Prostate gland (tissue), 2 donors: ENCODE measurements around the gene AUTS2. TPM values are rescaled to one million over a fixed set of nuclear protein-coding genes. Genes with fewer than 3 reads are reported as not detected.

Experiments
- DNase-seq: peaks from one replicate; pipeline ENCODE4 v3.0.0-alpha.2; 2019; ENCODE audit warnings: low spot score
- H3K27ac ChIP-seq, 2 donors: fragments of 200-600 bp; sonication (generic); 2 replicates each; pipeline ENCODE4 v1.5.1; 2017 to 2019
- H3K27me3 ChIP-seq: fragments of 200-600 bp; sonication (generic); replicated peaks from 2 replicates; pipeline ENCODE4 v1.5.1; 2019; ENCODE audit not compliant: insufficient read depth
- H3K36me3 ChIP-seq, 2 donors: fragments of 200-600 bp; sonication (generic); 1 replicate in 1 of 2; 2 replicates in 1 of 2; pipeline versions ENCODE4 v1.5.1 to v1.8.1; 2017 to 2019
- H3K4me1 ChIP-seq: fragments of 200-600 bp; sonication (generic); replicated peaks from 2 replicates; pipeline ENCODE4 v1.5.1; 2019
- H3K4me3 ChIP-seq, 2 donors: fragments of 200-600 bp; sonication (generic); 2 replicates each; pipeline ENCODE4 v1.5.1; 2017 to 2019
- H3K9me3 ChIP-seq: fragments of 200-600 bp; sonication (generic); 2 replicates; pipeline ENCODE4 v1.5.1; 2017
- POLR2A ChIP-seq: fragments of 450-650 bp; IDR thresholded peaks from one replicate; pipeline ENCODE4 v1.6.1; 2016; ENCODE audit warnings: antibody characterized with exemption, mild to moderate bottlenecking
- POLR2AphosphoS5 ChIP-seq: sonication (generic); formaldehyde crosslinking; IDR thresholded peaks from one replicate; pipeline ENCODE4 v1.6.1; 2017; ENCODE audit warnings: antibody characterized with exemption
- WGBS: methylation state at CpG from one replicate; pipeline ENCODE4 v1.1.5; 2018; 5-methylcytosine and 5-hydroxymethylcytosine counted together
- intact Hi-C: fragments of 100-400 bp; cut with DNase I; formaldehyde crosslinking; loops from one replicate; pipeline ENCODE4 v1.14.2; 2022
- total RNA-seq, 2 donors: library from RNA; depleted of rRNA; stranded (reverse); fragments of >200 nt; gene quantifications; one replicate each; pipeline ENCODE4 v1.1.0, GENCODE V29; 2016
- TF ChIP-seq, protein P1 (sequence below), 4 experiments: fragments of 200-600 bp in 2 of 4; fragments of 450-650 bp in 2 of 4; sonication (generic) in 2 of 4; IDR thresholded peaks; 1 replicate in 3 of 4; 2 replicates in 1 of 4; pipeline ENCODE4 v1.5.1; 2016 to 2019; ENCODE audit warnings: antibody characterized with exemption in 4 of 4, mild to moderate bottlenecking in 2 of 4, moderate library complexity in 2 of 4

Gene AUTS2
- total RNA-seq, 2 donors from 2014 or later: 25.0 to 55.2 TPM

DNA sequence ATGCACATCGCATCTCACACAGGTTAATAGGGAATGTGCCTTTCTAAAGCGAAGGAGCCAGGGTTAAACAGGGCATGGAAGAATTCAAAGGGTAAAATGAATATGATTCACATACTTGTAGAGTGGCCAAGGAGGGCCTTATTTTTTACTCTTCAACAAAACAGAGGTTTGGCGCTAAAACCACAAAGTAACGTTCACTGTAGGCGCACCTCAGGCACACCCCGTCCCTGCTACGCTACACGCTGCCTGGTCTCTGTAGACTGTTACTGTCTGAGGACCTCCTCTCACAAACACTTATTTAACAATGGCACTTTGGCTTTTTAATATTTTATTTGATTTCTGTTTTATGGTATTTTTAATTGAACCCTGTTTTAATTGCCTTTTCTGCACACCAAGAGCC is 1071.6 kb downstream of the AUTS2 start:
- no peak for DNase-seq
- Histone ChIP-seq H3K27ac (no peak overlapping the region), H3K9me3 (no peaks in the 10 kb centered on the region), H3K36me3 (no peaks in the 10 kb centered on the region), H3K4me3 (no peak overlapping the region), H3K27me3 (no peaks in the 10 kb centered on the region), H3K4me1 (no peaks in the 10 kb centered on the region)
- 94% methylated on average over 8 of the region's 8 CpGs for WGBS
- intact Hi-C loops: no loop called here
- TF ChIP-seq, protein P1, sequence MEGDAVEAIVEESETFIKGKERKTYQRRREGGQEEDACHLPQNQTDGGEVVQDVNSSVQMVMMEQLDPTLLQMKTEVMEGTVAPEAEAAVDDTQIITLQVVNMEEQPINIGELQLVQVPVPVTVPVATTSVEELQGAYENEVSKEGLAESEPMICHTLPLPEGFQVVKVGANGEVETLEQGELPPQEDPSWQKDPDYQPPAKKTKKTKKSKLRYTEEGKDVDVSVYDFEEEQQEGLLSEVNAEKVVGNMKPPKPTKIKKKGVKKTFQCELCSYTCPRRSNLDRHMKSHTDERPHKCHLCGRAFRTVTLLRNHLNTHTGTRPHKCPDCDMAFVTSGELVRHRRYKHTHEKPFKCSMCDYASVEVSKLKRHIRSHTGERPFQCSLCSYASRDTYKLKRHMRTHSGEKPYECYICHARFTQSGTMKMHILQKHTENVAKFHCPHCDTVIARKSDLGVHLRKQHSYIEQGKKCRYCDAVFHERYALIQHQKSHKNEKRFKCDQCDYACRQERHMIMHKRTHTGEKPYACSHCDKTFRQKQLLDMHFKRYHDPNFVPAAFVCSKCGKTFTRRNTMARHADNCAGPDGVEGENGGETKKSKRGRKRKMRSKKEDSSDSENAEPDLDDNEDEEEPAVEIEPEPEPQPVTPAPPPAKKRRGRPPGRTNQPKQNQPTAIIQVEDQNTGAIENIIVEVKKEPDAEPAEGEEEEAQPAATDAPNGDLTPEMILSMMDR (IDR thresholded peaks at IDR 0.05): no peak
- TF ChIP-seq POLR2A: no peak
- TF ChIP-seq POLR2AphosphoS5: no peak

DNA sequence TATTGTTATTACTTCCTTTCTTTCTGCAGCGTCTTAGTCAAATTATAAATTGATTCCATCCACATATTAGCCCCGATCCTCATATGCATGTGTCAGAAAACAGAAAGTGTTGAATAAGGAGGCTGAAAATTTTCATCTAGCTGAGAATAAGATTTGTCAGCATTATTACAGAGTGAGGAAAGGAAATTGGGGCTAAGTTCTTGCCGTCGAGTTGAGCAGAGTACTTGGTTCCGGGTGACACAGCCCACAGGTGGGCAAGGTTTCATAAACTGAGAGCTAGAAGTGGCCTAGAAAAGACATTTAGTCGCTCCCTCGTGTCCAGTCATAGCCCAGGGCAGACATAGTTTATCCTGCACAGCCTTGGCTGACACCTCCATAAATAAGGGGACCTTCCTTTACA is 1072.0 kb downstream of the AUTS2 start:
- no peaks in the 10 kb centered on the region for H3K9me3 ChIP-seq
- H3K27me3 ChIP-seq: no peaks in the 10 kb centered on the region
- H3K4me1 ChIP-seq: no peaks in the 10 kb centered on the region
- H3K36me3 ChIP-seq: no peaks in the 10 kb centered on the region
- intact Hi-C loops: no loop called here
- no peak for TF ChIP-seq POLR2AphosphoS5
- no peak for TF ChIP-seq POLR2A
- TF ChIP-seq, protein P1 (IDR thresholded peaks at IDR 0.05): no peak
- no peak for DNase-seq
- H3K27ac ChIP-seq: no peak overlapping the region
- 93% methylated on average over 7 of the region's 7 CpGs for WGBS
- no peak overlapping the region for H3K4me3 ChIP-seq

DNA sequence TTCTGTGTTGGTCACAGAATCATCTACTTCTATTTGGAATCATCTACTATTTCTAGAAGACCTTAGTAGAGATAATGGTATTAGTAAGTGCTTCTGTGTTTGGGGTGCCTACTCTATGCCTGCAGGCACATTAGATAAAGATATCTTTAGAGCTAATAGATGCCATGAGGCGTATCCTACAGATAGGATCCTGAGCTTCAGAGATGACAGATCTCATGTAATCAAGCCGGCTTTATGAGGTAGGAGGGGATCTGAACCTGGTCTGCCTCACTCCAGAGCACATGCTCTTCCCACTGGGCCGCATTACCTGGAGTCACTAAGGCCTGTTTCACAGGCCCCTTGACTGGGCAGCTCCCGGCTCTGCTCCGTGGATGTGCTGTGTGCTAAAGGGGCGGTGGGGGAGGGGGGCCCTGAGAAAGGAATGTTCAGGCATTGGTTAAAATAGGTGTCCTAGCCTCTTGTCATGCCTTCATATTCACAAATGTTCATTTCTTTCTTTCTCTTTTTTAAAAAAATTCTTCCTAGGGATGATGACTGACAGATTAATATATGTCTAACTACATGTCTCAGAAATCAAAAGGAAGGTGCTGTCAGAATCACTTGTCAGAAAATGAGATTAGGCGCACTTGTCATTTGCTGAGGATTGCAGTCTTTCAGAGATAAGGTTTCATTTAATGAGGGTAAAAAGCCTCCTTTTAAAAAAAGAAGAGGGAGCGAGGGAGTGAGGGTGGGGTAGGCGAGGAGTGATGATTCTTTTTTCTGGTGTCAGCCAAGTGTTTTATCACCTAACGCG is 1075.7 kb downstream of the AUTS2 start:
- no peak for DNase-seq
- intact Hi-C loops: no loop called here
- H3K27me3 ChIP-seq: no peaks in the 10 kb centered on the region
- no peak overlapping the region for H3K4me3 ChIP-seq
- TF ChIP-seq, protein P1 (IDR thresholded peaks at IDR 0.05): no peak
- TF ChIP-seq POLR2AphosphoS5 (no peak), POLR2A (no peak)
- H3K9me3 ChIP-seq: no peaks in the 10 kb centered on the region
- no peaks in the 10 kb centered on the region for H3K36me3 ChIP-seq
- WGBS: 88% methylated on average over 11 of the region's 11 CpGs
- no peaks in the 10 kb centered on the region for H3K4me1 ChIP-seq
- no peak overlapping the region for H3K27ac ChIP-seq

DNA sequence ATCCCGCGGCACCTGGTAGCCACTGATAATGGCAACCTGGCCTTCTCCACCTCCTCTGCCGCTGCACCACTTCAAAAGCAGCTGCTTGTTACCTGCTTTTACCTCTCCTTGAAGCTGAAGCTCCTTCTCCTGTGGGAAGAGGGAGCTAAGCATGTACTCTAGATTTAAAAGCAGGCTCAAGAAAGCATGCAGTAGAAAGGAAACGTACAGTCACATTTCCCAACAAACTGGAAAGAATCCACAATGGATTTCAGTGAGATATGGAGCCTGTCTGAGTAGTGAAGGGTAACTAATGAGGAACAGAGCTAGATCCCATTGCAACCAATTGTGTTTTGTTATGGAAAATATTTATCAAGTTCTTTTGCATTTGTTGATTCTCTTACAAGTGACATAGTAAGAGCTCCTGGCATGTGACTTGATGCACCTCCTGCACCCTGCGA is 1076.3 kb downstream of the AUTS2 start:
- Histone ChIP-seq H3K27ac (no peak overlapping the region), H3K36me3 (no peaks in the 10 kb centered on the region), H3K4me3 (no peak overlapping the region), H3K4me1 (no peaks in the 10 kb centered on the region), H3K27me3 (no peaks in the 10 kb centered on the region), H3K9me3 (no peaks in the 10 kb centered on the region)
- WGBS: 76% methylated on average over 5 of the region's 5 CpGs
- TF ChIP-seq POLR2AphosphoS5: no peak
- TF ChIP-seq, protein P1 (IDR thresholded peaks at IDR 0.05): no peak
- intact Hi-C loops: no loop called here
- no peak for DNase-seq

DNA sequence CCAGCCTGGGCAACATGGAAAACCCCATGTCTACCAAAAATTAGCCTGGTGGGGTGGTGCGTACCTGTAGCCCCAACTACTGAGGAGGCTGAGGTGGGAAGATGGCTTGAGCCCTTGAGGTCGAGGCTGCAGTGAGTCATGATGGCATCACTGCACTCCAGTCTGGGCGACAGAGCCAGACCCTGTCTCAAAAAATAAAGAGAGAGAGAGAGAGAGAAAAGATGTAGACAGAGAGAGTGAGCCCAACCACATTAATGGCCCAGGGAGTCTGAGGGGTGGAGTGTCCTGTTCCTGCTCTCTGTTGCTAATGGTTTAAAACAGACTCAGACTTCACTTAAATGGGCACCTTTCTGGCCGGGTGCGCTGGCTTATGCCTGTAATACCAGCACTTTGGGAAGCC is 1078.0 kb downstream of the AUTS2 start:
- no peaks in the 10 kb centered on the region for H3K36me3 ChIP-seq
- no peak overlapping the region for H3K27ac ChIP-seq
- H3K9me3 ChIP-seq: no peaks in the 10 kb centered on the region
- no peak for DNase-seq
- H3K27me3 ChIP-seq: no peaks in the 10 kb centered on the region
- TF ChIP-seq, protein P1 (IDR thresholded peaks at IDR 0.05): no peak
- TF ChIP-seq POLR2A: no peak
- no peak for TF ChIP-seq POLR2AphosphoS5
- no peak overlapping the region for H3K4me3 ChIP-seq
- intact Hi-C loops: no loop called here
- no peaks in the 10 kb centered on the region for H3K4me1 ChIP-seq
- WGBS: 92% methylated on average over 5 of the region's 5 CpGs
